Sigmoid colon (tissue), 4 donors: Measurements from ENCODE around the gene OARD1.

ENCODE experiments used
- CTCF ChIP-seq, 4 experiments: fragments of 450-650 bp in 3 of 4; fragments of 200-600 bp in 1 of 4; IDR thresholded peaks; one replicate each; pipeline ENCODE4 v1.5.1; 2016 to 2019; ENCODE audit warnings: antibody characterized with exemption in 4 of 4, mild to moderate bottlenecking in 3 of 4, moderate library complexity in 2 of 4
- EP300 ChIP-seq, 4 donors: sonication (generic); formaldehyde crosslinking; IDR thresholded peaks; one replicate each; pipeline ENCODE4 v1.6.1; 2017; ENCODE audit warnings: antibody characterized with exemption in 4 of 4
- POLR2A ChIP-seq, 2 donors: fragments of 450-650 bp; IDR thresholded peaks; one replicate each; pipeline ENCODE4 v1.6.1; 2016; ENCODE audit warnings: antibody characterized with exemption in 2 of 2, mild to moderate bottlenecking in 2 of 2, moderate library complexity in 2 of 2
- POLR2AphosphoS5 ChIP-seq, 4 donors: sonication (generic); formaldehyde crosslinking; IDR thresholded peaks; one replicate each; pipeline ENCODE4 v1.6.1; 2017; ENCODE audit warnings: antibody characterized with exemption in 4 of 4

DNA sequence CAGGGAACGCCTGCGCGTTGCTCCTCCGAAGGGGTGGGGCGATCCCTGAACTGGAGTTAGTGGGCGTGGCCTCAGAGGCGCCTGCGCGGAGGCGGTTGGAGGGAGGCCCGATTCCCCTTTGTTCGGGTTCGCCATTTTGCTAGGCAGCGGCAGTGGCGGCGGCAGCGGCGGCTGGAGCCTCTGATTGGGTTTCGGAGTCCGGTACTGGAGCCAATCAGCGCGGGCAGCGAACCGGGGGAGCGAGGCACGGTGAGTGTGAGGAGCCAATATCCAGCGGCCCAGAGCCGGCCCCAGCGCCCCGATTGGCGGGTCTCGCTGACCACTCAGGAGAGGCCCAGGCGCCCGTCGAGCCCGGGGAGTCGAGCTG lies 663 bp upstream of the OARD1 start, which contains the start of gene NFYA:
- no peak for TF ChIP-seq CTCF (IDR thresholded peaks at IDR 0.05)
- TF ChIP-seq POLR2A (IDR thresholded peaks at IDR 0.05), result peak in 1 of 2 donors; percentile 45
- TF ChIP-seq EP300 (IDR thresholded peaks at IDR 0.05), result no peak
- TF ChIP-seq POLR2AphosphoS5 (IDR thresholded peaks at IDR 0.05), result peak; percentile 69 to 84 (median 76)
